GM18498 (cell line): ENCODE data around the gene WBP1.
"Not testable (repeated sequence)": the region's sequence is repeated elsewhere in the genome, so short reads cannot be mapped to it uniquely, and the experiment has no call there.

Experiments used
- ATAC-seq: cut with Tn5 transposase; IDR thresholded peaks from one replicate; pipeline ENCODE4 v1.9.1; 2021; ENCODE audit warnings: mild to moderate bottlenecking, moderate library complexity; ENCODE audit not compliant: unreplicated experiment

The WBP1 gene

DNA sequence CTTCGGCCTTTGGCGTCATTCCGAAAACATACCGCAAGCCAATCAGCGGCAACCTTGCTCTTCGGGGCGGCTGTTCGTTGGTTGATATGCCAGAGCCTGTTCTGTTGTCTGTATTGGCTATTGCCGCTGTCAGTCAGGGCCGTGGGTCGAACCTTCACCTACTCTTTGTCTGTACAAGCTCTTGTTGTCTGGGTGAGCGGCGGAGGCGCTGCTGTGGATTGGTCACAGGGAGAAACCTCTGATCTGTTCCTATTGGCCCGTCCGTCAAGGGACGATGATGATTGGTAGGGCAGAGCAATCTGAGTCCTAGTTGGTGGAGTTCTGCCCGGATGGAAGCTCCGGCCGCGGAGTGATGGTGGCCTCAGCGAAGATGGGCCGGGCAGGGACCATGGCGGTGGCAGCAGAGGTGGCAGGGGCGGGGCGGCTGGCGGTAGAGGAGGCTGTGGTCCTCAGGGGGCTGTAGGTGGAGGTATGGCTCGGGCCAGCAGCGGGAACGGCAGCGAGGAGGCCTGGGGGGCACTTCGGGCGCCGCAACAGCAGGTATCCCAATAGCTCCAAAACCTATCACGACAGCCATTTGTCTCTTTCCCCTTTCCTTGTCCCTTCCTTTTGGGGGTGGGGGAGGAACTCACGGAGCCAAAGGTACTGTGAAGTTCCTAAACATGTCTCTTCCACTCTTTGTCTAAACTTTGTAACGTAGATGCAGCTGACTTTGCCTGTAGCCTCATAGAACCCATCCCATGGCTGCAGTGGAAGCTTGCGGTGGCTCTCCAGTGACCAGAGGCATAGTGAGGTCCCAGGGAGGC lies at the start of gene WBP1:
Gene WBP1, plus strand, starts transcription at position 307 of the 806 bp plus-strand sequence. Its CDS starts 165 bp downstream, at position 472.
- ATAC-seq, result peak; percentile 82

DNA sequence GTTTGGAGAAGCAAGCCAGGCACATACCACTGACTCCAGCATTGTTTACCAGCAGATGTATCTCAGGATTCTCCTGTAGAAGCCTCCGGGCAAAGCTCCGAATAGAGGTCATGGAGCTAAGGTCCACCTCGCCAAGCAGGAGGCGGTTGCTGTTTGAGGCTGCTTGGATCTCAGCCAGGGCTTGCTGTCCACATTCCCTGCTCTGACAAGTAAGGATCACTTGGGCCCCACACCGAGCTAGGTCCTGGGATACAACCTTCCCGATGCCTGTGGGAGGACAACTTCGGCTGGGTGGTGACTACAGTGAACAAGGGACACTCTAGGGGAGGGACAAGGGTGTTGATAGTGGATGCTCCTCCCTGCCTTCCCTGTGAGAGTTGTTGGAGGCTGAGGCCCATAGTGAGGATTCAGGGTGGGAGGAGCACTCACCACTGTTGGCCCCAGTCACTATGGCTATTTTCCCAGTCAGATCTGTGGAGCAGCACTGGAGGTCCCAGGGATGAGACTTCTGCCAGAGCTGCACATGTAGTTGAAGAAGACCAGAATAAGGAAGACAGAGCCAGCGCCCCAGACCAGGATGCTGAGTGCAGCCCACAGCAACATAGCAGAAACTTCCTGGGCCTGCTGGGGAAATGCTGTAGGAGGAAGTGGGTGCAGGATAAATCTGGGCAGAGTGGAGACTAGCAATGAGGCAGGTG lies 45.1 kb upstream of the WBP1 start:
- no peak for ATAC-seq

DNA sequence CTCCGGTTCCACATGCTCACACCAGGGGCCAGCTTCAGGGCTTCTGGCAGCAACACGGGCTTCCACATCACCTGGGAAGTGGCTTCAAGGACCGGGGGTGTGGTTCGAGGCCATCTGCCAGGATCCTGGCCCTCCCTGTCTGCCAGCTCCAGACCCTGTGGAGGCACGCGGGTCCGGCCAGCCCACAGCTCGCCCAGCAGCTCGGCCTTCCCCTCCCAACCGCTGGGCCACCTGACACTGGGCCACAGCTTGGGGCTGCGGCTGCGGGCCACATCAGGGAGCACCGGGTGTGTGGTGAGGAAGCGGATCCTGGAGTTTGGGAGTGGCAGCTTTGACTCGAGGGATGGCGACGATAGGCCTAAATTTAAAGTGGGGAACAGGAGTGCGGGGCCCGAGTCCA lies 43.8 kb upstream of the WBP1 start:
- no peak for ATAC-seq

GRCh38 chr2:74414881-74415761 lies 43.1 kb upstream of the WBP1 start:
- peak; percentile 45 for ATAC-seq

- ATAC-seq, result no peak
These were observed 42.4 kb upstream of the WBP1 start for GRCh38 chr2:74415762-74416395.

GRCh38 chr2:74416778-74417177 lies 41.5 kb upstream of the WBP1 start:
- ATAC-seq, result no peak

GRCh38 chr2:74417197-74417596 lies 41.0 kb upstream of the WBP1 start:
- no peak for ATAC-seq

DNA sequence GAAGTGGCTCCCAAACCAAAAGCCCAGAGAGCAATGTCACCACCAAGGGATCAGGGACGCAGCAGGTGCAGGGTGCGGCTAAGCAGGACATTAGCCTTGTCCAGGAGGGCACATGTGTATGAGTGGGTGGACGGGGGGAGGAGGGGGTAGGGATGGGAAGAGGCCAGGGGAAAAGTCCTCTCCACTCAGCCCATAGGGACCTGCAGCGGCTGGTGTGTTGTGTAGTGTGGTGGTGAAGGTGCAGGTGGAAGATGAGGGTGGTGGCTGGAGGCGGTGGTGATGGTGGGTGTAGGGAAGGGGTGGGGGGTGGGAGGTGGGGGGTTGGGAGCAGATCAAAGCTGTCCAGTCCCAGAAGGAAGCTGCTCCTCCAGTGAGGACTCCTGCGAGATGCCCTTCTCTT lies 40.5 kb upstream of the WBP1 start:
- no peak for ATAC-seq

- no peak for ATAC-seq
These were observed 39.9 kb upstream of the WBP1 start for GRCh38 chr2:74418312-74418711.

DNA sequence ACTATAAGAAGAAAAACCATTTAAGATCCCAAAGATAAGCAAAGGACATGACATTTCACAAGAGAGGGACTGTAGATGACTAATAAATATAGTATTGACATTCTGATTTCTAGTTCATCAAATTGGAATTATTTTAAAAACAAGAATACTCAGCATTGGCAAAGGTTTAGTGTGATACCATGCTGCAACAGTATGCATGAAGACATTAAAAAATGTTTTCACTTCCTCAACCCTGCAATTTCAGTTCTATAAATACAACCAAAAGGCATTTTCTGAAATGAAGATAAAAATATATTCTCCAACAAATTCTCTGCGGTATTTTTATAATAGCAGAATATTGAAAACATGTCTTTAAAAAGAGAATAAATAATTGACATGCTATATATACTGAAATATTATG lies 38.9 kb upstream of the WBP1 start:
- ATAC-seq, result no peak

DNA sequence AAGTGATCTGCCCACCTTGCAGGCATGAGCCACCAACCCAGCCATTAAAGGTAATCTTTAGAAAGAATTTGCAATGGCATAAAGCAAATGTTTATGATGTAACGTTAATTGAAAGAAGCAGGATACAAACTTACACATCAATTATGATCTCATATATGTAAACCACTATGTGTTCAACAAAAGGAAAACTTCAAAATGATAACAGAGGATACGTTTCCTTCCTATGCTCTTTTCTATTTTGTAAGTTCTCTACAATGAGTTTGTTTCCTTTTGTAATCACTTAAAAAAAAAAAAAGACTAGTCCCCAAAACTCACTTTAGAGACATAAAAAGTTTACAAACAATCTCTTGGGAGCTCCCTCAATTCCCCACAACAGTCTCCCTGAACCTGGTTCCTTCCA lies 38.2 kb upstream of the WBP1 start:
- ATAC-seq, result no peak

DNA sequence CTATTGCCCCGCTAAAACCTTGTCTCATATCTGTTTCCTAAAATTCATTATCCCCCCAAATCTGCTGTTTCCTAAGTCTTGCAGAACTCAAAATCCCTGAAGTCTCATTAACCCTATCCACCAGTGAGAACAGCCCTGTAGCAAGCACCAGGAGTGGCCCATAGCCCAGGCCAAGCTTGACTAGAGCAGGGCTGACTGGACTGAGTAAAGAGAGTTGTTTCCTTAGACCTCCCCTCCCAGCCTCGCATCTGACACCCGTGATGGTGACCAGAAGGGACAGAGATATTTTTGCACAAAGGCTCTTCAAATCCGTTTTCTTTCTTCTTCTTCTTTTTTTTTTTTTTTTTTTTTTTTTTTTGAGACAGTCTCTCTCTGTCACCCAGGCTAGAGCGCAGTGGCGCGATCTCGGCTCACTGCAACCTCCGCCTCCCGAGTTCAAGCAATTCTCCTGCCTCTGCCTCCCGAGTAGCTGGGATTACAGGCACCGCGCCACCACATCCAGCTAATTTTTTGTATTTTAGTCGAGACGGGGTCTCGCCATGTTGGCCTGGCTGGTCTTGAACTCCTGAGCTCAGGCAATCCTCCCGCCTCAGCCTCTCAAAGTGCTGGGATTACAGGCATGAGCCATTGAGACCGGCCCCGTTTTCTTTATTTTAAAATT lies 37.7 kb upstream of the WBP1 start:
- not testable (repeated sequence) for ATAC-seq

DNA sequence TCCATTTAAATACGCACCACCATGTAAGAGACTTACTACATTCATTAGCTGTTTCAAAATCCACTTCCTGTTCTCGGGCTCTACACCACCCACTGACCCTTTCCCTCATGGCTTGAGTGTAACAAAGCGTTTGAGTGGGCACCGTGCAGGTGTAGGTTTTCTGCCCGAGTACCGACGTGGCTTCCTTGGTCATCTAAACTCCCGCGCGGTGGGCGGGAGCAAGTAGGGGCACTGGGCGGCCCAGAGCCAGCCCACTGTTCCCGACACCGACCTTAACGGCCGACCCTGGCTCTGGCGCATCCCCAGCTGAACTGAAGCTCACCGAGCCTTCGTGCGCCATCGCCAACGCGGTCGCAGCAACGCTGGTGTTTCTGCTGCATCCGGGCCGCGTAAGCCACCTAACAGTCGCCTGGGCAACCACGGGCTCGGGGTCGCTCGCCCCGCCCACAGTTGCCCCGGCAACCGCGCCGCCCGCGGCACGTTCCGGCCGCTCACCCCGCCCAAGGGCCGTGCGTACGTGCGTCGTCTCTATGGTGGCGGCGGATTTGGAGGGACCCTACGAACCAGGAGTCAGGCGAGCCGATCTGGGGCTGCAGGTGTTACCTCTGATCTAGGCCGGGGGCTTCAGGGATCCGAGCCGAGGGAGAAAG lies 36.9 kb upstream of the WBP1 start, which contains the start of the genes C2orf81 and WDR54:
Gene C2orf81, minus strand, starts transcription at position 399 of the 650 bp plus-strand sequence. Its CDS starts 59 bp downstream, at position 340.
Gene WDR54, plus strand, starts transcription at position 510 of the 650 bp plus-strand sequence. CDS start 424 bp downstream, outside the sequence.
- peak; percentile 95 for ATAC-seq

DNA sequence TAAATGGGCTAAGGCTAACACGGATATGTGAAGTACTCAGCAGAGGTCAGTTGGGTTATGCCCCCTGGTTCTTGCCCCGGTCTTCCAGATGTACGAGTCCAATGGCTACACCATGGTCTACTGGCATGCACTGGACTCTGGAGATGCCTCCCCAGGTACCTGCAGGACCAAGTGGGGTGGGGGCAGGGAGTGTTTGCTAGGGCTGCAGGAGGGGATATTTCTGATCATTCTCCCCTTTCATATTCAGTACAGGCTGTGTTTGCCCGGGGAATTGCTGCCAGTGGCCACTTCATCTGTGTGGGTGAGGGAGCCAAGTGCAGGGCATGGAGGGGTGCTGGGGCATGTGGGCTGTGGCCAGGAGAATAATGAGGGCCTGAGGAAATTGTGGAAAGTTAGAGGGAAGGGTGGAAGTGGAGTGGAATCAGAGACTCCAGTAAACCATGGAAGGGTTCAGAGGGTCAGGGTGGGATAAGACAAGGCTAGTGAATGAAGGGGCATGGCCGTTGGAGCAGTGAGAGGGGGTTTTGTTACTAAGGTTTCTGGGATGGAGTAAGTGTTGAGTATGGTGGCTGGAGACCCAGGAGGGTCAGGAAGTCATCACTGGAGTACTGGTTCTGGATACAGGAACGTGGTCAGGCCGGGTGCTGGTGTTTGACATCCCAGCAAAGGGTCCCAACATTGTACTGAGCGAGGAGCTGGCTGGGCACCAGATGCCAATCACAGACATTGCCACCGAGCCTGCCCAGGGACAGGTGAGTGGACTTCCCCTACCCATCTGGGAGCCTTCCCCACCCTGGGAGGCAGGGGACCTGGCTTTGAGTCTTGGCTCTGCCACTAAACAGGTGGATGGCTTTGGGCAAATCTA lies 34.8 kb upstream of the WBP1 start:
- no peak for ATAC-seq

- ATAC-seq, result no peak
These were observed 33.9 kb upstream of the WBP1 start for GRCh38 chr2:74424139-74424992.

GRCh38 chr2:74424995-74425406 lies 33.2 kb upstream of the WBP1 start:
- no peak for ATAC-seq

DNA sequence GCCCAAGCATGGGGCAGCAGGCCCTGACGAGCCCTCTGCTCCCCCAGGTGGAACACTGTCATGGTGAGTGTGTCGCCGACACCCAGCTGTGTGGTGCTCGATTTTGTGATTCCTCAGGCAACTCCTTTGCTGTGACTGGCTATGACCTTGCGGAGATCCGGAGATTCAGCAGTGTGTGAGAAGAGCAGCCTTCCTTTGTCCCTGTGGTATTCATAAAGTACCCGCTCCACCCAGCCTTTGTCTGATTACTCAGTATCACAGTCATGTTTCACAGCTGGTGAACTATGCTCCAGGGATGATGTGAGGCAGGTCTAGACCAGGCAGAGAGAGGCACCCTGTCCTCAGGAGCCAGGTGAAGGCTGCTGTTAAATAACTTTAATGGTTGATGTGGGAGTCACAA lies 32.7 kb upstream of the WBP1 start:
- no peak for ATAC-seq
